Stimulated activated CD4-positive, alpha-beta T cell treated with anti-CD3 and anti-CD28 coated beads, Interleukin-4, amount 100 ng/mL, for 24 hours (primary cell): ENCODE measurements around the gene FTO.
"Not testable (repeated sequence)": the region's sequence is repeated elsewhere in the genome, so short reads cannot be mapped to it uniquely, and the experiment has no call there.

Experiments
- DNase-seq: peaks from one replicate; pipeline ENCODE4 v3.0.0-alpha.2; 2020

The FTO gene

GRCh38 chr16:53872248-53873221 lies 168.6 kb downstream of the FTO start:
- no peak for DNase-seq

- DNase-seq, result no peak
Measured at GRCh38 chr16:53876811-53877210, 172.9 kb downstream of the FTO start.

- DNase-seq, result no peak
Measured at GRCh38 chr16:53878216-53878615, 174.3 kb downstream of the FTO start.

GRCh38 chr16:53881371-53881770 lies 177.4 kb downstream of the FTO start:
- DNase-seq, result no peak

GRCh38 chr16:53882310-53882709 lies 178.4 kb downstream of the FTO start:
- no peak for DNase-seq

- DNase-seq, result no peak
Measured at GRCh38 chr16:53884748-53885147, 180.8 kb downstream of the FTO start.

- no peak for DNase-seq
Measured at GRCh38 chr16:53886482-53887378, 182.8 kb downstream of the FTO start.

GRCh38 chr16:53888222-53888621 lies 184.3 kb downstream of the FTO start:
- no peak for DNase-seq

GRCh38 chr16:53890877-53891276 lies 186.9 kb downstream of the FTO start:
- DNase-seq, result not testable (repeated sequence)

GRCh38 chr16:53891409-53892139 lies 187.6 kb downstream of the FTO start:
- no peak for DNase-seq

GRCh38 chr16:53892155-53892554 lies 188.2 kb downstream of the FTO start:
- peak; percentile 42 for DNase-seq

GRCh38 chr16:53893731-53894435 lies 189.9 kb downstream of the FTO start:
- no peak for DNase-seq

- DNase-seq, result no peak
Measured at GRCh38 chr16:53894686-53895085, 190.7 kb downstream of the FTO start.

- DNase-seq, result no peak
Measured at GRCh38 chr16:53895433-53895832, 191.5 kb downstream of the FTO start.

- no peak for DNase-seq
Measured at GRCh38 chr16:53895851-53896250, 191.9 kb downstream of the FTO start.

GRCh38 chr16:53896722-53897121 lies 192.8 kb downstream of the FTO start:
- DNase-seq, result no peak

GRCh38 chr16:53898993-53899392 lies 195.0 kb downstream of the FTO start:
- DNase-seq, result no peak

- no peak for DNase-seq
Measured at GRCh38 chr16:53899431-53899830, 195.5 kb downstream of the FTO start.

GRCh38 chr16:53900667-53901066 lies 196.7 kb downstream of the FTO start:
- DNase-seq, result no peak

- no peak for DNase-seq
Measured at GRCh38 chr16:53901408-53901807, 197.5 kb downstream of the FTO start.

- no peak for DNase-seq
Measured at GRCh38 chr16:53904533-53904932, 200.6 kb downstream of the FTO start.

GRCh38 chr16:53905028-53905427 lies 201.1 kb downstream of the FTO start:
- no peak for DNase-seq
